GM18498 (cell line): ENCODE results near the gene TRIP13.

Experiments
- ATAC-seq: cut with Tn5 transposase; IDR thresholded peaks from one replicate; pipeline ENCODE4 v1.9.1; 2021; ENCODE audit warnings: mild to moderate bottlenecking, moderate library complexity; ENCODE audit not compliant: unreplicated experiment

Gene TRIP13

GRCh38 chr5:854217-854616, 38.5 kb upstream of the TRIP13 start:
- no peak for ATAC-seq

DNA sequence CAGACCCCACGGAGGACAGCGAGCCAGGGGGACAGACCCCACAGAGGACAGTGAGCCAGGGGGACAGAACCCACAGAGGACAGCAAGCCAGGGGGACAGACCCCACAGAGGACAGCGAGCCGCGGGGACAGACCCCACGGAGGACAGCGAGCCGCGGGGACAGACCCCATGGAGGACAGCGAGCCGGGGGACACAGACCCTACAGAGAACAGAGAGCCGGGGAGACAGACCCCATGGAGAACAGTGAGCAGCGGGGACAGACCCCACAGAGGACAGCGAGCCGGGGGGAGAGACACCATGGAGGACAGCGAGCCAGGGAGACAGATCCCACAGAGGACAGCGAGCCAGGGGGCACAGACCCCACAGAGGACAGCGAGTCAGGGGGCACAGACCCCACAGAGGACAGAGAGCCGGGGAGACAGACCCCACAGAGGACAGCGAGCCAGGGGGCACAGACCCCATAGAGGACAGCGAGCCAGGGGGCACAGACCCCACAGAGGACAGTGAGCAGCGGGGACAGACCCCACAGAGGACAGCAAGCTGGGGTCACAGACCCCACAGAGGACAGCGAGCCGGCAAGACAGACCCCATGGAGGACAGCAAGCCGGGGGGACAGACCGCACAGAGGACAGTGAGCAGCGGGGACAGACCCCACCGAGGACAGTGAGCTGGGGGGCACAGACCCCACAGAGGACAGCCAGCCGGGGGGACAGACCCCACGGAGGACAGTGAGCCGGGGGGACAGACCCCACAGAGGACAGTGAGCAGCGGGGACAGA, 37.5 kb upstream of the TRIP13 start:
- no peak for ATAC-seq

DNA sequence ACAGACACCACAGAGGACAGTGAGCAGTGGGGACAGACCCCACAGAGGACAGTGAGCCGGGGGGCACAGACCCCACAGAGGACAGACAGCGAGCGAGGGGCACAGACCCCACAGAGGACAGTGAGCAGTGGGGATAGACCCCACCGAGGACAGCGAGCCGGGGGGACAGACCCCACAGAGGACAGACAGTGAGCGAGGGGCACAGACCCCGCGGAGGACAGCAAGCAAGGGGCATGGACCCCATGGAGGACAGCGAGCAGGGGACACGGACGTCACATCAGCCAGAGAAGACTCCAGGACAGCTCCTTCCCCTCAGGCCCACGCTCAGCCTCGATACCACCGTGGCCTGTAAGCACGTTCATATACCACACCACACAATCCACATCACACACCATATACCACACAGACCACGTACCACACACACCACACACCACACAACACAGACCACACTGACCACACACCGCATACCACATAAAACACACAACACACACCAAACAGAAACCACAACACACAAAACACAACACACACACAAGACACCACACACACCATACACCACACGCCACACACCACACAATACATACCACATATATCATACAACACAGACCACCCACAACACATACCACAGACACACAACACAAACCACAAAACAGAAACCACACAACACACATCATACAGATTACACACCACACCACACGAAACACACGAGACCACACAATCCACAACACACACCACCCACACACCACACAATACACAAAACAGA, 36.7 kb upstream of the TRIP13 start:
- ATAC-seq: no peak

GRCh38 chr5:856531-857425, 35.9 kb upstream of the TRIP13 start:
- ATAC-seq: no peak

- no peak for ATAC-seq
Observed at GRCh38 chr5:858726-859125, 34.0 kb upstream of the TRIP13 start.

DNA sequence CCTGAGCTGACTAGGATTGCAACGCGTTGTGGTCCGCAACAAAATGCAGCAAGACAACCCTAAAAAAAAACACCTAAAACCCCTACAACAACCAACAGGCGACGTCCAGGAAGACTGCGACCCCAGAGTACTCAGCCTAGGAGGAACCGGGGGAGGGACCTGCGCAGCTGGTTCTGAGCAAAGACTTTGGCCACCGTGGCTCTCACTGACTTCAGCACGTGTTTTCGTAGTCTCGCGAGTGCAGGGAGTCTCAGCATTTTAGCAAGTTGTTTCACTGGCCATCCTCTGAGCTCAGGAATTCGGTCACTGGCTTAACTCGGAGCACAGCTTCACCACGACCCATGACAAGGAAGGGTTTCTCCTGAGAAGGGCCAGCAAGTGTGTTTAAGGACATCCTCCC, 33.3 kb upstream of the TRIP13 start:
- no peak for ATAC-seq

GRCh38 chr5:859798-860296, 32.8 kb upstream of the TRIP13 start:
- no peak for ATAC-seq

DNA sequence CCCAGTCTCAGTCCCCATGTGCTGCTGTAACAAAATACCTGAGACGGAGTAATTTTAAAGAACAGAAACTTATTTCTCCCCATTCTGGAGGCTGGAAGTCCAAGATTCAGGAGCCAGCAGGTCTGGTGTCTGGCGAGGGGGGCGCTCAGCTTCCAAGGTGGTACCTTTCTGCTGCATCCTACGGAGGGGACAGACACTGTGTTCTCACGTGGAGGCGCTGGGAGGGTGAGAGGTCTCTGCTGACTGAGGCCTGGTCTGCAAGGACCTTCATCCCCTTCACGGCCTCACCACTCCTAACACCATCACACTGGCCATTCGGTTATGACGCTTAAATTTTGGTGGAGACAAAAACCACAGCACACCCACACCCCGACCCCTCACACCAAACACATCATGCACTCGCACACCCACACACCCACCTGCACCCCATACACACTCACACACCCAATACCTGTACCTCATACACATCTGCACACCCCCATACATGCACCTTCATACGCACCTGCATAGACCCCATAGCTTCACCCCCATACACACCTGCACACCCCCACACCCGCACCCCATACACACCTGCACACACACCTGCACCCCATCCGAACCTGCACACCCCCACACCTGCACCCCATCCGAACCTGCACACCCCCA, 32.1 kb upstream of the TRIP13 start:
- no peak for ATAC-seq

- no peak for ATAC-seq
Observed at GRCh38 chr5:861442-862366, 31.0 kb upstream of the TRIP13 start.

- no peak for ATAC-seq
Observed at GRCh38 chr5:862367-863243, 30.1 kb upstream of the TRIP13 start.

DNA sequence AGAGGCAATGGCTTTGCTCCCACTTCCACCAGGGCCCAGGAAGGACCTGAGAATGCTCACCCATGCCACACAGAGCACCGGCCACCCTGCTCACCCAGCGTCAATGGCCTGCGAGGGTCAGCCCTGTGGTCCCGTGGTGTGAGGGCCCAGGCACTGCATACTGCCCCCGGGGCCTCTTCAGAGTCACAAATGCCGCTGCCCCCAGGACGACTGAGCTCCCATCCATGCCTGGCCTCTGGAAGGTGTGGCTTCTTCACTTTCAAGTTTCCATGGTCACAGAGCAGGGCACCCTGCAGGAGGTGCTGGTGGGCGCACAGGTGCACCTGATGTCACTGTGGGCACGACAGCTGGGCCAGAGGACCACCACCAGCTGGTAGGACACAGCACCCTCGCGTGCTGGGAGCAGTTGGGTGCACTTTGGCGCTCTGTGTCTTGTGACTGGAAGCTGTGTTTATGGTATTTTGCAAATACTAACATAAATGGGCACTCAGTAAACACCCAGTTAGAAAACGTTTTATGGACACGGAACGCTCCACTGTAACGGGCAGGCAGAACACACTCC, 29.4 kb upstream of the TRIP13 start:
- no peak for ATAC-seq

- ATAC-seq: no peak
Observed at GRCh38 chr5:864492-865167, 28.1 kb upstream of the TRIP13 start.

DNA sequence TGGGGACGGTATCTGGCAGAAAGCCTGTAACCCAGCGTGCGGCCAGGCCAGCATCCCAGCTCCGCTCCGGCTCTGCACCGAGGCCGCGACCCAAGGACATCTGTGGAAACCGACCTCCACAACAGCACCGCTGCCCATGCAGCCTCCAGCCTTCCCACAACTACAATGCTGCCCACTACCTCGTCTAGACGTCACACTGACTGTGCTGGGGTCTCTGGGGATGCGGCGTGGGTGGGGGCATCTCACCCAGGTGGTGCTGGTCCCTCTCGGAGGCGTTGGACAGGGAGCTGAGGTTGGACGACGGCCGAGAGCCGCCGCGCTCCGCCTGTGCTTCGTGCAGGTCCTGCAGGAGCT, 27.5 kb upstream of the TRIP13 start:
- ATAC-seq: no peak

- ATAC-seq: no peak
Observed at GRCh38 chr5:865771-866170, 26.9 kb upstream of the TRIP13 start.

DNA sequence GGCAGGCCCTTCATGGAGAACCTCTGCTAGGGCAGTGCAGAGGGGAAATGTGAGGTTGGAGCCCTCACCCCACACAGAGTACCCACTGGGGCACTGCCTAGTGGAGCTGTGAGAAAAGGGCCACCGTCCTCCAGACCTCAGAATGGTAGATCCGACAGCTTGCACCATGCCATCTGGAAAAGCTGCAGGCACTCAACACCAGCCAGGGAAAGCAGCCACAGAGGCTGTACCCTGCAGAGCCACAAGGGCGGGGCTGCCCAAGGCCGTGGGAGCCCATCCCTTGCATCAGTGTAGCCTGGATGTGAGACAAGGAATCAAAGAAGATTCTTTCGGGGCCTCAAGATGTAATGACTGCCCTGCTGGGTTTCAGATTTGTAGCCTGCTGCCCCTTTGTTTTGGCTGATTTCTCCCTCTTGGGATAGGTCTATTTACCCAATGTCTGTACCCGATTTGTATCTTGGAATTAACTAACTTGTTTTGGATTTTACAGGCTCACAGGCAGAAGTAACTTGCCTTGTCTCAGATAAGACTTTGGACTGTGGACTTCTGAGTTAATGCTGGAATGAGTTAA, 25.3 kb upstream of the TRIP13 start:
- ATAC-seq: no peak

GRCh38 chr5:868428-869135, 24.1 kb upstream of the TRIP13 start:
- ATAC-seq: no peak

DNA sequence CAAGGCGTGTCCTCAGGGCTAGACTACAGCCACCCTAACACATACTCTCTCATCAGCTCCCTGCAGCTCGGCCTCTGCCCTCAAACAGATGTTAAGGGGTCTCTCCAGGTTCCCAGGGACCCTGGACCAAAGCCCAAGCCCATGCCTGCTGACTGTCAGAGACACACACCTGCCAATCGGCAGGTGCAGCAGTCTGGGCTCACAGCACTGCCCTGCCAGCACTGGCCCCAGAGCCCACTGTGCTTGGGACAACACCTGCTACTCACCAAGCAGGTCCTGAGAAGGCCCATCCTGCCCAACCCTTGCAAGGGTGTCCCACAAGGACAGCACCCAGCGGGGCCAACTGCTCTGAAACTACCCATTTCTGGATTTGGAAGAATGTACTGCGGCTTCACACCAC, 21.7 kb upstream of the TRIP13 start:
- no peak for ATAC-seq
